HG02763 (cell line): ENCODE results near the gene FRMPD1.
"Not testable (repeated sequence)": the region's sequence is repeated elsewhere in the genome, so short reads cannot be mapped to it uniquely, and the experiment has no call there.

Experiments
- ATAC-seq: cut with Tn5 transposase; IDR thresholded peaks from one replicate; pipeline ENCODE4 v1.9.1; 2021; ENCODE audit warnings: mild to moderate bottlenecking, moderate library complexity; ENCODE audit not compliant: unreplicated experiment

The FRMPD1 gene

GRCh38 chr9:37730839-37731238, 80.1 kb downstream of the FRMPD1 start:
- no peak for ATAC-seq

- no peak for ATAC-seq
Observed at GRCh38 chr9:37732086-37732741, 81.5 kb downstream of the FRMPD1 start.

GRCh38 chr9:37732952-37733351, 82.2 kb downstream of the FRMPD1 start:
- ATAC-seq, result no peak

GRCh38 chr9:37739222-37739621, 88.5 kb downstream of the FRMPD1 start:
- no peak for ATAC-seq

- ATAC-seq, result no peak
Observed at GRCh38 chr9:37740128-37740527, 89.4 kb downstream of the FRMPD1 start.

- ATAC-seq, result no peak
Observed at GRCh38 chr9:37740631-37741328, 90.0 kb downstream of the FRMPD1 start.

GRCh38 chr9:37745970-37746369, 95.2 kb downstream of the FRMPD1 start:
- ATAC-seq, result no peak

GRCh38 chr9:37746448-37747270, 95.9 kb downstream of the FRMPD1 start:
- no peak for ATAC-seq

- no peak for ATAC-seq
Observed at GRCh38 chr9:37747271-37747753, 96.6 kb downstream of the FRMPD1 start.

GRCh38 chr9:37749129-37749528, 98.4 kb downstream of the FRMPD1 start:
- ATAC-seq, result no peak

GRCh38 chr9:37751186-37751585, 100.4 kb downstream of the FRMPD1 start:
- no peak for ATAC-seq

GRCh38 chr9:37751704-37752103, 101.0 kb downstream of the FRMPD1 start:
- ATAC-seq, result not testable (repeated sequence)

- not testable (repeated sequence) for ATAC-seq
Observed at GRCh38 chr9:37752112-37752511, 101.4 kb downstream of the FRMPD1 start.

GRCh38 chr9:37752642-37753488, 102.1 kb downstream of the FRMPD1 start:
- no peak for ATAC-seq

GRCh38 chr9:37753489-37754190, 102.9 kb downstream of the FRMPD1 start, which contains the start of gene TRMT10B:
TSS of gene TRMT10B (plus strand) at chr9:37753805. CDS start at chr9:37761932, 8,127 bp downstream.
- peak; percentile 90 for ATAC-seq

- no peak for ATAC-seq
Observed at GRCh38 chr9:37758747-37759146, 108.0 kb downstream of the FRMPD1 start.

GRCh38 chr9:37760416-37761161, 109.8 kb downstream of the FRMPD1 start:
- no peak for ATAC-seq

GRCh38 chr9:37761511-37761910, 110.8 kb downstream of the FRMPD1 start:
- no peak for ATAC-seq

GRCh38 chr9:37765263-37765662, 114.5 kb downstream of the FRMPD1 start:
- ATAC-seq, result not testable (repeated sequence)
